ENCODE measurements around the gene LRRC56. TPM values are rescaled to one million over a fixed set of nuclear protein-coding genes. Genes with fewer than 3 reads are reported as not detected.
A peak's percentile ranks its signal among the peaks of the same experiment; 100 is the strongest.
"Not testable (repeated sequence)": the region's sequence is repeated elsewhere in the genome, so short reads cannot be mapped to it uniquely, and the experiment has no call there.

The LRRC56 gene
- total and polyA plus RNA-seq, 2 of the 13 experiments (the other 11 are each of a cell fraction or from before 2014, with no cell fraction given) = 0.11 to 0.29 TPM

DNA sequence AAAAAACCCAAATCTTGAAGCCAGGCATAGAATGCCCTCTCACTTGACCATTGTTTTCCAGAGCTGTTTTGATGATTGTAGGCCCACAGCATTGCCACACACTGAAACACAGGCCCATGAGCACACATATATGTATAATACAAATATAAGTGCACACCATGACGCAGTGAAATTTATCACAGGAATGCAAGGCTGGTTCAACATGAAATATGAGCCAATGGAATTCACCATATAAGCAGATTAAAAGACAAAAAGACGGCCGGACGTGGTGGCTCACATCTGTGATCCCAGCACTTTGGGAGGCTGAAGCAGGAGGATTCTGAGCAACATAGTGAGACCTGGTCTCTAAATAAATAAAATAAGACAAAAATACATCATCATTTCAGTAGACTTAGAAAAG is 20.9 kb upstream of the LRRC56 start (continued):
- no peak for TF ChIP-seq ZBTB49 (CRISPR knock-in tag; IDR thresholded peaks at IDR 0.05; ENCODE audit: borderline replicate concordance)
- TF ChIP-seq ATRX (CRISPR knock-in tag; IDR thresholded peaks at IDR 0.05; ENCODE audit: borderline replicate concordance) = no peak
- TF ChIP-seq NAIF1 (CRISPR knock-in tag; IDR thresholded peaks at IDR 0.05; ENCODE audit: borderline replicate concordance) = no peak
- no peak for TF ChIP-seq ZNF160 (CRISPR knock-in tag; IDR thresholded peaks at IDR 0.05)

- TF ChIP-seq ZBTB38 (CRISPR knock-in tag; IDR thresholded peaks at IDR 0.05) (0 out of 2 replicates have a peak, but pooled peaks have one; percentile 22), AGO2 (optimal IDR thresholded peaks at IDR 0.05; ENCODE audit: low read depth, low read length) (peak; percentile 37), ZNF777 (CRISPR knock-in tag; IDR thresholded peaks at IDR 0.05) (peak; percentile 63), POLR2G (IDR thresholded peaks at IDR 0.05; ENCODE audit: low read depth, low read length) (0 out of 2 replicates have a peak, but pooled peaks have one; percentile 22), ZC3H13 (CRISPR knock-in tag; IDR thresholded peaks at IDR 0.05) (0 out of 2 replicates have a peak, but pooled peaks have one; percentile 24), RNF219 (CRISPR knock-in tag; IDR thresholded peaks at IDR 0.05) (0 out of 2 replicates have a peak, but pooled peaks have one; percentile 17)
- TF ChIP-seq, protein P1, sequence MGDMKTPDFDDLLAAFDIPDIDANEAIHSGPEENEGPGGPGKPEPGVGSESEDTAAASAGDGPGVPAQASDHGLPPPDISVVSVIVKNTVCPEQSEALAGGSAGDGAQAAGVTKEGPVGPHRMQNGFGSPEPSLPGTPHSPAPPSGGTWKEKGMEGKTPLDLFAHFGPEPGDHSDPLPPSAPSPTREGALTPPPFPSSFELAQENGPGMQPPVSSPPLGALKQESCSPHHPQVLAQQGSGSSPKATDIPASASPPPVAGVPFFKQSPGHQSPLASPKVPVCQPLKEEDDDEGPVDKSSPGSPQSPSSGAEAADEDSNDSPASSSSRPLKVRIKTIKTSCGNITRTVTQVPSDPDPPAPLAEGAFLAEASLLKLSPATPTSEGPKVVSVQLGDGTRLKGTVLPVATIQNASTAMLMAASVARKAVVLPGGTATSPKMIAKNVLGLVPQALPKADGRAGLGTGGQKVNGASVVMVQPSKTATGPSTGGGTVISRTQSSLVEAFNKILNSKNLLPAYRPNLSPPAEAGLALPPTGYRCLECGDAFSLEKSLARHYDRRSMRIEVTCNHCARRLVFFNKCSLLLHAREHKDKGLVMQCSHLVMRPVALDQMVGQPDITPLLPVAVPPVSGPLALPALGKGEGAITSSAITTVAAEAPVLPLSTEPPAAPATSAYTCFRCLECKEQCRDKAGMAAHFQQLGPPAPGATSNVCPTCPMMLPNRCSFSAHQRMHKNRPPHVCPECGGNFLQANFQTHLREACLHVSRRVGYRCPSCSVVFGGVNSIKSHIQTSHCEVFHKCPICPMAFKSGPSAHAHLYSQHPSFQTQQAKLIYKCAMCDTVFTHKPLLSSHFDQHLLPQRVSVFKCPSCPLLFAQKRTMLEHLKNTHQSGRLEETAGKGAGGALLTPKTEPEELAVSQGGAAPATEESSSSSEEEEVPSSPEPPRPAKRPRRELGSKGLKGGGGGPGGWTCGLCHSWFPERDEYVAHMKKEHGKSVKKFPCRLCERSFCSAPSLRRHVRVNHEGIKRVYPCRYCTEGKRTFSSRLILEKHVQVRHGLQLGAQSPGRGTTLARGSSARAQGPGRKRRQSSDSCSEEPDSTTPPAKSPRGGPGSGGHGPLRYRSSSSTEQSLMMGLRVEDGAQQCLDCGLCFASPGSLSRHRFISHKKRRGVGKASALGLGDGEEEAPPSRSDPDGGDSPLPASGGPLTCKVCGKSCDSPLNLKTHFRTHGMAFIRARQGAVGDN (CRISPR knock-in tag; IDR thresholded peaks at IDR 0.05) = peak; percentile 30; the same call in 1 of the 2 replicates
- H3K9ac ChIP-seq (ENCODE audit: insufficient read depth, low read depth, low read length); H3K4me3 ChIP-seq (replicated peaks in 1 of 3; ENCODE audit: insufficient read depth in 1 of 3, low read depth in 2 of 3, low read length in 3 of 3); intact Hi-C loops (cut with micrococcal nuclease; ENCODE audit: unreplicated experiment); FAIRE-seq; BruUV-seq (replicated peaks); ATAC-seq; H3K79me2 ChIP-seq (ENCODE audit: insufficient read depth, low read length); H2AFZ ChIP-seq (ENCODE audit: low read length); DNase-seq (ENCODE audit: low spot score); H4K20me1 ChIP-seq (ENCODE audit: insufficient read depth, low read length); H3K36me3 ChIP-seq (replicated peaks in 1 of 2; ENCODE audit: control insufficient read depth in 1 of 2, insufficient read depth in 2 of 2, low read length in 2 of 2); H3K27me3 ChIP-seq (ENCODE audit: control insufficient read depth in 1 of 2, insufficient read depth in 2 of 2, low read length in 2 of 2); H3K4me2 ChIP-seq (ENCODE audit: low read depth, low read length); in situ Hi-C loops (cut with HindIII; ENCODE audit: extremely low pct_ligation_motif_present, low pct_unique_long_range_greater_than_20kb); H3K27ac ChIP-seq (ENCODE audit: extremely low read length, insufficient read depth, low read length); H3K9me3 ChIP-seq (ENCODE audit: low read length): not testable (repeated sequence)
- peaks cover 27% of the 10 kb centered on the region for H3K4me1 ChIP-seq (ENCODE audit: insufficient read depth, low read length)
- WGBS (ENCODE audit: low lambda C conversion rate) = 91% methylated on average over 29 of the region's 43 CpGs
- CTCF ChIA-PET (ENCODE audit: low intra/inter-chr PET ratio, low total read pairs) = interaction anchor here (1.6 to 2.0 kb wide), 2 partner anchors 47 to 68 kb away, joined by 5 to 20 read pairs; partner anchors contain the start of gene PTDSS2
- POLR2A ChIA-PET = interaction anchor here (1.5 to 1.6 kb wide), 2 partner anchors 11 to 69 kb away, joined by 4 to 7 read pairs; no protein-coding TSS in a partner anchor
Measured at GRCh38 chr11:516918-517685, 20.2 kb upstream of the LRRC56 start.
